Measurements from ENCODE around the gene TBKBP1. TPM values are rescaled to one million over a fixed set of nuclear protein-coding genes. Genes with fewer than 3 reads are reported as not detected.
"Not testable (repeated sequence)": the region's sequence is repeated elsewhere in the genome, so short reads cannot be mapped to it uniquely, and the experiment has no call there.

The TBKBP1 gene
- total and polyA plus RNA-seq, 2 of the 4 experiments (the other 2 are of a cell fraction) = 3.4 to 8.5 TPM

DNA sequence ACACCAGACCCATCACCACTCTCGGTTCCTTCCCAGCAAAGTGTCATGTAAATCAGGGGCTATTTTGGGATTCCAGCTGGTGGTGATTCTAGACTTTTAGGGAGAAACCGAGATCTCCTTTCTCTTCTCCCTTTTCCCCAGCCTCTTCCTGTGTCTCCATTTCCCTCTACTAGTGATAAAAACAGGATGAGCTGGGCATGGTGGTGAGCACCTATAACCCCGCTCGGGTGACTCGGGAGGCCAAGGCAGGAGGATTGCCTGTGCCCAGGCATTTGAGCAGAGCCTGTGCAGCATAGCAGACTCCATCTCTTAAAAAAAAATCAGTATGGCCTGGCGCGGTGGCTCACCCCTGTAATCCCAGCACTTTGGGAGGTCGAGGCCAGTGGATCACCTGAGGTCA, 45.2 kb downstream of the TBKBP1 start:
- Histone ChIP-seq H3K9me1 (ENCODE audit: insufficient read depth, low read length) (no peaks in the 10 kb centered on the region), H3K27ac (ENCODE audit: insufficient read depth, low read length) (no peak overlapping the region), H2AK9ac (replicated peaks; ENCODE audit: low read depth, low read length, poor library complexity) (no peak overlapping the region), H4K5ac (ENCODE audit: low read depth, low read length) (no peak overlapping the region), H3K4me1 (ENCODE audit: control insufficient read depth, insufficient read depth, low read length) (no peaks in the 10 kb centered on the region), H2AK5ac (ENCODE audit: low read depth, low read length) (no peak overlapping the region), H3K9ac (ENCODE audit: low read depth, low read length) (no peak overlapping the region), H3K79me1 (ENCODE audit: low read depth in 1 of 2, low read length in 2 of 2) (no peaks in the 10 kb centered on the region), H3K27me3 (ENCODE audit: control insufficient read depth, insufficient read depth, low read length) (peaks cover 62% of the 10 kb centered on the region), H3K9me3 (ENCODE audit: control insufficient read depth, insufficient read depth, low read length) (peaks cover 5% of the 10 kb centered on the region), H4K20me1 (ENCODE audit: insufficient read depth, low read length) (no peaks in the 10 kb centered on the region; the same call in 1 of the 2 replicates), H3K23ac (ENCODE audit: low read depth, low read length) (no peak overlapping the region), H2BK5ac (ENCODE audit: low read depth, low read length, poor library complexity, severe bottlenecking) (no peak overlapping the region), H3K36me3 (ENCODE audit: control insufficient read depth, insufficient read depth, low read length) (no peaks in the 10 kb centered on the region), H3K4ac (ENCODE audit: low read depth, low read length) (no peak overlapping the region), H3K14ac (replicated peaks; ENCODE audit: low read depth, low read length) (no peak overlapping the region), H2BK15ac (ENCODE audit: low read depth, low read length) (no peak overlapping the region), H3K4me3 (ENCODE audit: insufficient read depth, low read depth, low read length) (no peak overlapping the region), H4K91ac (ENCODE audit: insufficient read depth, low read depth, low read length) (no peak overlapping the region), H4K8ac (ENCODE audit: low read depth in 2 of 2, low read length in 2 of 2) (no peak overlapping the region), H3K4me2 (ENCODE audit: low read depth, low read length) (no peak overlapping the region), H2BK20ac (ENCODE audit: low read depth, low read length) (no peak overlapping the region), H2BK120ac (ENCODE audit: low read depth, low read length) (no peak overlapping the region), H3K18ac (ENCODE audit: low read depth, low read length) (no peak overlapping the region), H3K56ac (ENCODE audit: extremely low read depth, insufficient read depth, low read length) (no peak overlapping the region), H2AFZ (replicated peaks; ENCODE audit: low read length, poor library complexity) (no peak overlapping the region)
- BruUV-seq (replicated peaks) = no TSS peak
- TF ChIP-seq, protein P1, sequence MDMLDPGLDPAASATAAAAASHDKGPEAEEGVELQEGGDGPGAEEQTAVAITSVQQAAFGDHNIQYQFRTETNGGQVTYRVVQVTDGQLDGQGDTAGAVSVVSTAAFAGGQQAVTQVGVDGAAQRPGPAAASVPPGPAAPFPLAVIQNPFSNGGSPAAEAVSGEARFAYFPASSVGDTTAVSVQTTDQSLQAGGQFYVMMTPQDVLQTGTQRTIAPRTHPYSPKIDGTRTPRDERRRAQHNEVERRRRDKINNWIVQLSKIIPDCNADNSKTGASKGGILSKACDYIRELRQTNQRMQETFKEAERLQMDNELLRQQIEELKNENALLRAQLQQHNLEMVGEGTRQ (IDR thresholded peaks at IDR 0.05; ENCODE audit: low read depth, low read length) = no peak
- no peak for TF ChIP-seq CEBPB (IDR thresholded peaks at IDR 0.05; ENCODE audit: low read depth, low read length)
- TF ChIP-seq MAZ (IDR thresholded peaks at IDR 0.05; ENCODE audit: borderline replicate concordance, low read depth, low read length) = no peak
- TF ChIP-seq POLR2A (IDR thresholded peaks at IDR 0.05; ENCODE audit: low read depth, low read length) = no peak
- TF ChIP-seq NFE2L2 (IDR thresholded peaks at IDR 0.05; ENCODE audit: low read depth, low read length) = no peak
- dilution Hi-C loops (cut with HindIII; ENCODE audit: low sequenced_read_pairs, unreplicated experiment) = no loop called here
- ATAC-seq (ENCODE audit: low read depth) (no peak), DNase-seq (no peak)
- ChIA-PET POLR2A (ENCODE audit: unreplicated experiment) (no interaction called here), CTCF (no interaction called here)
- in situ Hi-C loops (cut with MboI; ENCODE audit: low sequenced_read_pairs) = no loop called here
- intact Hi-C loops (cut with micrococcal nuclease) = no loop called here
- 90% methylated on average over 4 of the region's 8 CpGs; no CpG with 5 or more reads in 1 of the 2 experiments for WGBS, 2 experiments (ENCODE audit: extremely low coverage in 2 of 2, insufficient read length in 1 of 2)

DNA sequence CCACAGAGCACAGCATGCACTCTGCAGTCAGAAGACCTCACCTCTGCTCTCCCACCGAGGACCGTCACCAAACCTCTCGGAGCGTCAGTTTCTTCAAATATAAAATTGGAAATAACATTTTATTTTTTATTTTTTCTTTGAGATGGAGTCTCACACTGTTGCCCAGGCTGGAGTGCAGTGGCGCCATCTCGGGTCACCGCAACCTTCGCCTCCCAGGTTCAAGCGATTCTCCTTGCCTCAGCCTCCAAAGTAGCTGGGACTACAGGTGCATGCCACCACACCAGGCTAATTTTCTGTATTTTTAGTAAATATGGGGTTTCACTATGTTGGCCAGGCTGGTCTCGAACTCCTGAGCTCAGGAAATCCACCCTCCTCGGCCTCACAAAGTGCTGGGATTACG, 46.0 kb downstream of the TBKBP1 start:
- H3K18ac ChIP-seq (ENCODE audit: low read depth, low read length); CTCF ChIA-PET; H3K56ac ChIP-seq (ENCODE audit: extremely low read depth, insufficient read depth, low read length); BruUV-seq (replicated peaks); H2AK9ac ChIP-seq (replicated peaks; ENCODE audit: low read depth, low read length, poor library complexity); H3K9me1 ChIP-seq (ENCODE audit: insufficient read depth, low read length); ATAC-seq (ENCODE audit: low read depth); in situ Hi-C loops (cut with MboI; ENCODE audit: low sequenced_read_pairs); H2BK15ac ChIP-seq (ENCODE audit: low read depth, low read length); H3K4ac ChIP-seq (ENCODE audit: low read depth, low read length); DNase-seq; H2AK5ac ChIP-seq (ENCODE audit: low read depth, low read length); H2BK20ac ChIP-seq (ENCODE audit: low read depth, low read length); intact Hi-C loops (cut with micrococcal nuclease); H3K9me3 ChIP-seq (ENCODE audit: control insufficient read depth, insufficient read depth, low read length); H2BK5ac ChIP-seq (ENCODE audit: low read depth, low read length, poor library complexity, severe bottlenecking); H4K20me1 ChIP-seq (ENCODE audit: insufficient read depth, low read length); H3K14ac ChIP-seq (replicated peaks; ENCODE audit: low read depth, low read length); dilution Hi-C loops (cut with HindIII; ENCODE audit: low sequenced_read_pairs, unreplicated experiment); H4K8ac ChIP-seq (ENCODE audit: low read depth in 2 of 2, low read length in 2 of 2); H3K9ac ChIP-seq (ENCODE audit: low read depth, low read length); H2BK120ac ChIP-seq (ENCODE audit: low read depth, low read length); H3K4me1 ChIP-seq (ENCODE audit: control insufficient read depth, insufficient read depth, low read length); H2AFZ ChIP-seq (replicated peaks; ENCODE audit: low read length, poor library complexity); H4K91ac ChIP-seq (ENCODE audit: insufficient read depth, low read depth, low read length); H3K4me3 ChIP-seq (ENCODE audit: insufficient read depth, low read depth, low read length); H3K4me2 ChIP-seq (ENCODE audit: low read depth, low read length); H3K79me1 ChIP-seq (ENCODE audit: low read depth in 1 of 2, low read length in 2 of 2); H3K27ac ChIP-seq (ENCODE audit: insufficient read depth, low read length); H4K5ac ChIP-seq (ENCODE audit: low read depth, low read length); H3K36me3 ChIP-seq (ENCODE audit: control insufficient read depth, insufficient read depth, low read length); H3K23ac ChIP-seq (ENCODE audit: low read depth, low read length); POLR2A ChIA-PET (ENCODE audit: unreplicated experiment): not testable (repeated sequence)
- no CpG with 5 or more reads among the region's 12 CpGs for WGBS, 2 experiments (ENCODE audit: extremely low coverage in 2 of 2, insufficient read length in 1 of 2)
- peaks cover 62% of the 10 kb centered on the region for H3K27me3 ChIP-seq (ENCODE audit: control insufficient read depth, insufficient read depth, low read length)

All from IMR-90 (cell line).